IMR-90 (cell line): ENCODE data around the gene GAS7.

ENCODE experiments used
- BHLHE40 ChIP-seq: fragments of 150-350 bp; IDR thresholded peaks from 2 replicates; pipeline ENCODE4 v1.6.1; 2016; ENCODE audit warnings: mild to moderate bottlenecking, low read depth, low read length
- CEBPB ChIP-seq: IDR thresholded peaks from 2 replicates; pipeline ENCODE4 v1.6.1; 2012; ENCODE audit warnings: low read depth, low read length, improper control_type of control experiment
- CHD1 ChIP-seq: IDR thresholded peaks from 2 replicates; pipeline ENCODE4 v1.6.1; 2012; ENCODE audit warnings: low read depth, low read length, improper control_type of control experiment
- POLR2A ChIP-seq: IDR thresholded peaks from 2 replicates; pipeline ENCODE4 v1.6.1; 2012; ENCODE audit warnings: mild to moderate bottlenecking, low read depth, low read length
- RCOR1 ChIP-seq: IDR thresholded peaks from 2 replicates; pipeline ENCODE4 v1.6.1; 2012; ENCODE audit warnings: mild to moderate bottlenecking, low read length, improper control_type of control experiment; ENCODE audit not compliant: insufficient replicate concordance
- SMC3 ChIP-seq: fragments of 150-350 bp; IDR thresholded peaks from 2 replicates; pipeline ENCODE4 v1.6.1; 2016; ENCODE audit warnings: low read depth, mild to moderate bottlenecking, antibody characterized with exemption, low read length, moderate library complexity
- TF ChIP-seq, protein P1 (sequence below): conservative IDR thresholded peaks from 2 replicates; pipeline ENCODE4 v1.5.1; 2012; ENCODE audit warnings: mild to moderate bottlenecking, low read depth, low read length, improper control_type of control experiment
- TF ChIP-seq, protein P2 (sequence below): fragments of 150-350 bp; IDR thresholded peaks from 2 replicates; pipeline ENCODE4 v1.6.1; 2017; ENCODE audit warnings: mild to moderate bottlenecking, antibody characterized with exemption, low read length, low read depth

DNA sequence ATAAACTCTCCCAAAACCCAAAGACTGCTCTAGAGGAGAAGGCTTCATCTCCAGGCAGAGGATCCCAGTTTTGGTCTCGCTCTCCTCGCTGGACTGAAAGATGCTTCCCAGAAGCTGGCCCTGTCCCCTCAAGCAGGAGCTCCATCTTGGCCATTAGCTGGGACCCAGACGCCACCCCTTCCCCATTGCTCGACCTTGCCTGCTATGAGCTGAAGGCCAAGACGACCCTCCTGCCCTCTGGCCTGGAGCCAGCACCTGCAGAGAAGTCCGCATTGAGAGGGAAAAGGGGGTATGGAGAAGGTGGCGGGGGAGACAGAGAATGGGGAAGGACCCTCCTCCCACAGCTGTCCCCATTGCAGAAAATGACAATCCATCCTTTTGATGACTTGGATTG is 289.8 kb downstream of the GAS7 start:
- TF ChIP-seq, protein P1, sequence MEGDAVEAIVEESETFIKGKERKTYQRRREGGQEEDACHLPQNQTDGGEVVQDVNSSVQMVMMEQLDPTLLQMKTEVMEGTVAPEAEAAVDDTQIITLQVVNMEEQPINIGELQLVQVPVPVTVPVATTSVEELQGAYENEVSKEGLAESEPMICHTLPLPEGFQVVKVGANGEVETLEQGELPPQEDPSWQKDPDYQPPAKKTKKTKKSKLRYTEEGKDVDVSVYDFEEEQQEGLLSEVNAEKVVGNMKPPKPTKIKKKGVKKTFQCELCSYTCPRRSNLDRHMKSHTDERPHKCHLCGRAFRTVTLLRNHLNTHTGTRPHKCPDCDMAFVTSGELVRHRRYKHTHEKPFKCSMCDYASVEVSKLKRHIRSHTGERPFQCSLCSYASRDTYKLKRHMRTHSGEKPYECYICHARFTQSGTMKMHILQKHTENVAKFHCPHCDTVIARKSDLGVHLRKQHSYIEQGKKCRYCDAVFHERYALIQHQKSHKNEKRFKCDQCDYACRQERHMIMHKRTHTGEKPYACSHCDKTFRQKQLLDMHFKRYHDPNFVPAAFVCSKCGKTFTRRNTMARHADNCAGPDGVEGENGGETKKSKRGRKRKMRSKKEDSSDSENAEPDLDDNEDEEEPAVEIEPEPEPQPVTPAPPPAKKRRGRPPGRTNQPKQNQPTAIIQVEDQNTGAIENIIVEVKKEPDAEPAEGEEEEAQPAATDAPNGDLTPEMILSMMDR: no peak
- TF ChIP-seq BHLHE40: no peak
- TF ChIP-seq, protein P2, sequence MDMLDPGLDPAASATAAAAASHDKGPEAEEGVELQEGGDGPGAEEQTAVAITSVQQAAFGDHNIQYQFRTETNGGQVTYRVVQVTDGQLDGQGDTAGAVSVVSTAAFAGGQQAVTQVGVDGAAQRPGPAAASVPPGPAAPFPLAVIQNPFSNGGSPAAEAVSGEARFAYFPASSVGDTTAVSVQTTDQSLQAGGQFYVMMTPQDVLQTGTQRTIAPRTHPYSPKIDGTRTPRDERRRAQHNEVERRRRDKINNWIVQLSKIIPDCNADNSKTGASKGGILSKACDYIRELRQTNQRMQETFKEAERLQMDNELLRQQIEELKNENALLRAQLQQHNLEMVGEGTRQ: no peak
- no peak for TF ChIP-seq CHD1
- no peak for TF ChIP-seq POLR2A
- no peak for TF ChIP-seq RCOR1
- TF ChIP-seq SMC3: no peak
- no peak for TF ChIP-seq CEBPB
